GM21515 (cell line): ENCODE results near the gene KCNK6.
"Not testable (repeated sequence)": the region's sequence is repeated elsewhere in the genome, so short reads cannot be mapped to it uniquely, and the experiment has no call there.

Experiments used
- ATAC-seq: cut with Tn5 transposase; IDR thresholded peaks from one replicate; pipeline ENCODE4 v1.9.1; 2021; ENCODE audit not compliant: unreplicated experiment

Gene KCNK6

DNA sequence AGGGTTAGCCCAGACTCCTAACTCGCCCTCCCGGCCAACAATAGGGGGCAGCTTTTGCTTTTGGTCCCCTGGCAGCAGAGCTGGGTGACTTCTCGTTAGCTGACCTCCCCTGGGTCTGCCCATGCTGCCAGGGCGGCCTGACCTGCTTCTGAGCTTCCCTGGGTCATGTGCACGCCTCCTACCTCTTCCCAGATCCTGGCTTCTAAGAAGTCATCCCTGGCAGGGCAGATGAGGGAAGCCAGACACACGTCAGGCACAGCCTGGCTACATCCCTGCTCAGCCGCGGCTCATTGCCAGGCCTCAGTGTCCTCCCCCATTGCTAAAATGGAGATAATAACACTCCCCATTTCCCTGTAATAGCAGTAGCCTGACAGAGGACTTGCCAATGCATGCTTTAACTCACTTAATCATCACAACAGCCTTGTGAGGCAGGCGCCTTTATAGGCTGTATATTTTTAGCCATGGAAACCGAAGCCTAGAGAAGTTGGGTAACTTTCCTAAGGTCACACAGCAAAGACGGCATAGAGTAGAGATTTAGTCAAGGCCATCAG lies 2.1 kb downstream of the KCNK6 start:
- ATAC-seq: no peak

DNA sequence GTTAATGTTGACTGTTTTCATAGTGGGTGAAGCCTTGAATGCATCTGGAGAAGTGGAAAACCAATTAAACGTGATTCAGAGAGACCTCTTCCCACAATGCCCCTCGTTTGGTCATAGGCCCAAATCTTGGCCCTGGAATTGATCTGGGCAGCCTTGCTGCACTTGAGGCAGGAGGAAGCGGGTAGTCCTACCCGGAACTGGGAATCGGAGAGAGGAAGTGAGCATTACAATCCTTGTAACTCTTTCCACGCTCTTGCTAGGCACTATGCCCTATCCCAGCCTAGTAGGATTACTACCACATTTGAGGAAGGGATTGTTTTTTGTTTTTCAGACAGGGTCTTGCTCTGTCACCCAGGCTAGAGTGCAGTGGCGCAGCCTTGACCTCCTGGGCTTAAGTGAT lies 3.6 kb downstream of the KCNK6 start:
- no peak for ATAC-seq

DNA sequence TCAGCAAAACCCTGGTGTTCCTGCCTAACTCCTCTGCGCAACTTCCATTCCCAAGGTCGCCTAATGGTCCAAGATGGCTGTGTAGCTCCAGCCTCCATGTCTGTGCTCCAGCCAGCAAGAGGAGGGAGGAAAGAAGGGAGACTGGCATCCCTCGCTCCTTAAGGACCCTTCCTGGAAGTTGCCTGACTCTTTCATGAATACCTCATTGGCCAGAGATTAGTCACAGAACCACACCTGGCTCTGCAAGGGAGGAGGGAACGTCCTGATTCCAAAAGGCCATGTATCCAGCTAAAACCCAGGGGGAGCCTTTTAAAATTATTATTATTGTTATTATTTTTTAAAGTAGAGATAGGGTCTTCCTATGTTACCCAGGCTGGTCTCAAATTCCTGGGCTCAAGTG lies 4.8 kb downstream of the KCNK6 start:
- ATAC-seq: no peak

DNA sequence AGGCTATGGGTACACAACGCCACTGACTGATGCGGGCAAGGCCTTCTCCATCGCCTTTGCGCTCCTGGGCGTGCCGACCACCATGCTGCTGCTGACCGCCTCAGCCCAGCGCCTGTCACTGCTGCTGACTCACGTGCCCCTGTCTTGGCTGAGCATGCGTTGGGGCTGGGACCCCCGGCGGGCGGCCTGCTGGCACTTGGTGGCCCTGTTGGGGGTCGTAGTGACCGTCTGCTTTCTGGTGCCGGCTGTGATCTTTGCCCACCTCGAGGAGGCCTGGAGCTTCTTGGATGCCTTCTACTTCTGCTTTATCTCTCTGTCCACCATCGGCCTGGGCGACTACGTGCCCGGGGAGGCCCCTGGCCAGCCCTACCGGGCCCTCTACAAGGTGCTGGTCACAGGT lies 6.9 kb downstream of the KCNK6 start:
- ATAC-seq: no peak

DNA sequence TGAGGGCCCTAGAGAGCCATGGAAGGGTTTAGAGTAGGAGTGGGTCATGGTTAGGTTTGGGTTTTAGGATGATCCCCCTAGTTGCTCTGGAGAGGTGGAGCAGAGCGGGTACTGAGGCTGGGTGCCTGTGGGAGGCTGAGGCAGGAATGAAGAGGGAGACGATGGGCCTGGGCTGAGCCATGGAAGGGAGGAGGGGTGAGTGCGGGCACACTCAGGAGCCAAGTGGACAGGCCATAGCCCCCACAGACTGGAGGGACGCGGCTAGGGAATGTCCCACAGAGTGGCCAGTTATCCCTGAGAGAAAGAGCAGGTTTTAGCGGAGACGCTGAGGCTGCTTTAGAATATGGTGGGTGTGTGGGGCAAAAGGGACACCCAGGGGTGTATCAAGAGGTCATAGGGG lies 10.0 kb downstream of the KCNK6 start:
- no peak for ATAC-seq

DNA sequence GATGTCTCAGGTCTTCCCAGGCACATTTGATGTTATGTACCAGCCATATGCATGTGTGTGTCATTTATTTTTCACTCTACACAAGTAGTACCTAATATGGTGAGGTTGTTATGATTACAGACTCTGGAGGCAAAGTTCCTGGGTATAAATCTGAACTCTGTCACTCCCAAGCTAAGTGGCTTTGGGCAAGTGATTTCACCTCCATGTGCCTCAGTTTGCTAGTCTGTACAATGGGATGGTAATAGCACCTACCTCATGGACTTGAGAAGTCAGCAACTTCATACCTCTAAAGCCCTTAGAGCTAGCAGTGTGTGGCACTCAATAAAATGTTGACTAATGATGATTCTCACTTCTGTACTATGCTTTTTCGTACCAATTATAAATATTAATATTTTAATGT lies 12.1 kb downstream of the KCNK6 start:
- ATAC-seq: no peak

DNA sequence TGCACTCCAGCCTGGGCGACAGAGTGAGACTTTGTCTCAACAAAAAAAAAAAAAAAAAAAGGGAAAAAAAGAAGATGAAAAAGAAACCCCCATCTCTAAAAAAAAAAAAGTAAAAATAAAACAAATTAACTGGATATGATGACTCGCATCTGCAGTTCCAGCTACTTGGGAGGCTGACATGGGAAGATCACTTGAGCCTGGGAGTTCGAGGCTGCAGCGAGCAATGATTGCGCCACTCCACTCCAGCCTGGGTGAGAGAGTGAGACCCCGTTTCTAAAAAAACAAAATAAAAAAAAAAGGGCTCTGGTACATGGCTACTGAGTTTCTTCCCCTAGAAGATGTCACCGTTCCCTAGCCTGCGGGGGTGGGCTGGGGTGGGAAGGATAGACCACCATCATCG lies 13.6 kb downstream of the KCNK6 start:
- ATAC-seq: no peak

DNA sequence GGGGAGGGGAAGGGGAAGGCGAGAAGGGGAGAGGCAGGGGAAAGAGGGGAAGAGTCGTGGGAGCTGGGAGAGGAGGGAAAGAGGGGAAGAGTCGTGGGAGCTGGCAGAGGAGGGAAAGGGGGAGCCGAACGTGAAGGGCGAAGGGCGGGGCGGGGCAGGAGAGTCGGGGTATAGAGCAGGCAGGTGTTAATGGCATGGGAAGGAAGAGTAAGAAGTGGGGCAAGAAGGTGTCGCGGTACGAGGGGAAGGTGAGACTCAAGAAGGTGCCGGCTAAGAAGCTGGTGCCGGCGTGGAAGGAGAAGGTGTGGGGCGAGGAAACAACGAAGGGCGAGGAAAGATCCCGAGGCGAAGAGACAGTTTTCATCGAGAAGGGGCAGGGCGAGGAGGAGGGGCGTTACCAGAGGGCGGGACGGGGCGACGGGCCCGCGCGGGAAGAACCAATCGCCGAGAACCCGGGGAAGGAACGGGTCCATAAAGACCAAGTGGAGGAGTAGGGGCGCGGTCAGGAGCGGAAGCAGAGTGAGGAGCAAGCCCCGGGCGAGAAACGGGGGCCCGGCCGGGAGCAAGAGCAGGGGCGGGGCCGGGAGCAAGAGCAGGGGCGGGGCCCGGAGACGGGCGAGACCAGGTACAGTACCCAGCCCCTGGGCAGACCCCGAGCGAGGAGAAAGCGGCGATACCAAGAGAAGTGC lies 16.4 kb downstream of the KCNK6 start:
- ATAC-seq: peak; percentile 65

DNA sequence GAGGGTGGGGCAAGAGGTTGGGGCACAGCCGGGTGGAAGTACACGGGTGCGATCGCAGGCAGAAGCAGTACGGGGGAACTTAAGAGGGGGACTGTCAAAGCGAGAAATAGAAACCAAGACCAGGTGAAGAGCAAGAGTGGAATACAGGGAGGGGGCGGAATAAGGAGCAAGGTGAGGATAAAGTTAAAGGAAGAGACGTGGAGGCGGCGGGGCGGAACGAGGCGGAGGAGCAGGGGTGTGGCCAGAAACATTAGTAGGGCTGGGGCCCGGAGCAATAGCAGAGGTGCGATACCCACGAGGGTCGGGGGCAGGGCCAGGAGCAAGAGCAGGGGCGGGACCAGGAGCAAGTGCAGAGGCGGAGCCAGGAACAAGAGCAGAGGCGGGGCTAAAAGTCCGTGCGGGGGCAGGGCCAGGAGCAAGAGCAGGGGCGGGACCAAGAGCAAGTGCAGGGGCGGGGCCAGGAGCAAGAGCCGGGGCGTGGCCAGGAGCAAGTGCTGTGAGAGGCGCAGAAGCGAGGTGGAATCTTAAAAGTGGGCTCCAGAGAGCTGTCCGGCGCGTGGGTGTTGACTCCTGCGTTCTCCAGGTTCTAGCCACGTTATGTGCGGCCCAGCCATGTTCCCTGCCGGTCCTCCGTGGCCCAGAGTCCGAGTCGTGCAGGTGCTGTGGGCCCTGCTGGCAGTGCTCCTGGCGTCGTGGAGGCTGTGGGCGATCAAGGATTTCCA lies 17.2 kb downstream of the KCNK6 start:
- ATAC-seq: peak; percentile 50

DNA sequence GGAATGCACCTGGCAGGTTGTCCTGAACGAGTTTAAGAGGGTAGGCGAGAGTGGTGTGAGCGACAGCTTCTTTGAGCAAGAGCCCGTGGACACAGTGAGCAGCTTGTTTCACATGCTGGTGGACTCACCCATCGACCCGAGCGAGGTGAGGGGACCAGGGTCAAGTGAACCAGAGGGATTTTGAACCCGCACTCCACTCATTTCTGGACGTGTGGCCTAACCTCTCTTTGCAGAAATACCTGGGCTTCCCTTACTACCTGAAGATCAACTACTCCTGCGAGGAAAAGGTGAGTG lies 17.7 kb downstream of the KCNK6 start:
- no peak for ATAC-seq

DNA sequence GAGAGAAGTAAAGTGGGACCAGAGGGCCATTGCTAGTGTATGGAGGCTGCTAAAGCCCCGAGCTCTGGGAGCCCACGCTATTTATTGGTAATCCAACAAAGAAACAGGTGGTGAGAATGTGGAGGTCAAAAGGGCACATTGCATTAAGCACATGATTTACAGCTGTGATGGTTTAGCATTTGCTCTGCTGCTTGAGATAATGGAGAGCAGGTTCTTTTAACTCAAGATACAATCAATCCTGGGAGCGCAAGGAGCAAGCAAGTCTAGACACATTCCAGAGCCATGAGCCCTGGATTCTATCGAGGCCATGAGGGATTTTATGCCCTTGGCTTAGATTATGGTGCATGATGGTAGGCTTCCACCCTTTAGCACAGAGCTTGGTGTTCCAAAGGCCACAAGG lies 19.4 kb downstream of the KCNK6 start:
- not testable (repeated sequence) for ATAC-seq

DNA sequence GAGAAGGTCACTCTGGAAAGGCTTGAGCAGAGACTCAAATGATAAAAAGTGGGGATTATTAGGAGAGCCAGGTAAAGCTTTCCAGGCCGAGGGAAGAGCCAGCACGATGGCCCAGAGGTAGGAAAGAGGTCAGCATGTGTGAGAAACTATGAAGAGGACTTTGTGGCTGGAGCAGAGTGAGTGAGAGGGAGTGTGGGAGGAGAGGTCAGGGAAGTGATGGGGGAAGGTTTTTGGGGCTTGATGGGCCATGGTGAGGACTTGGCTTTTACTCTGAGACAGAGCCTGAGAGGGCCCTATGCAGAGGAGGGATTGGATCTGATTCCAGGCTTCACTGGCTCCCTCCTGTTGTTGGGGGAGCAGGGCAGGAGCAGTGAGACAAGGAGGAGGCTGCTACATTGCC lies 21.3 kb downstream of the KCNK6 start:
- ATAC-seq: no peak

DNA sequence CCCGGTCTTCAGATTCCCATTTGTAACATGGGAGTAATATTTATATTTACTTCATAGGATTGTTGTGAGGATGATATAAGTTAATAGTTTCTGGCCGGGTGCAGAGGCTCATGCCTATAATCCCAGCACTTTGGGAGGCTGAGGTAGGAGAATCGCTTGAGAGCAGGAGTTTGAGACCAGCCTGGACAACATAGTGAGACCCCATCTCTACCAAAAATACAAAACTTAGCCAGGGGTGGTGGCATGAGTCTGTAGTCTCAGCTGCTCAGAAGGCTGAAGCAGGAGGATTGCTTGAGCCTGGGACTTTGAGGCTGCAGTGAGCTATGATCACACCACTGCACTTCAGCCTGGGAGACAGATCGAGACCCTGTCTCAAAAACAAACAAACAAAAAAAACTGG lies 27.2 kb downstream of the KCNK6 start:
- no peak for ATAC-seq

DNA sequence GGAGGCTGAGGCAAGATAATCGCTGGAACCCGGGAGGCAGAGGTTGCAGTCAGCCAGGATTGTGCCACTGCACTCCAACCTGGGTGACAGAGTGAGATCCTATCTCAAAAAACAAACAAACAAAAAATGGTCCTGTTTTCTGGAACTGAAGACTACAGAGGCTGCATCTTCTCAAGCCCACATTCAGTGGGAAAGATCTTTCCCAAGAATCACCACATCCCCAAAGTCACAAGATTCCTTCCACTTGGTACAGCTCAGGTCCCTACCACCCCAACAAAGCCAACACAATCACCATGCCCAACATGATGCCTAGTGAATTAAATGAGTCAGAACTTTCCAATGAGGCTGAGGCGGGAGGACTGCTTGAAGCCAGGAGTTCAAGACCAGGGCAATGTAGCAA lies 31.2 kb downstream of the KCNK6 start:
- no peak for ATAC-seq

DNA sequence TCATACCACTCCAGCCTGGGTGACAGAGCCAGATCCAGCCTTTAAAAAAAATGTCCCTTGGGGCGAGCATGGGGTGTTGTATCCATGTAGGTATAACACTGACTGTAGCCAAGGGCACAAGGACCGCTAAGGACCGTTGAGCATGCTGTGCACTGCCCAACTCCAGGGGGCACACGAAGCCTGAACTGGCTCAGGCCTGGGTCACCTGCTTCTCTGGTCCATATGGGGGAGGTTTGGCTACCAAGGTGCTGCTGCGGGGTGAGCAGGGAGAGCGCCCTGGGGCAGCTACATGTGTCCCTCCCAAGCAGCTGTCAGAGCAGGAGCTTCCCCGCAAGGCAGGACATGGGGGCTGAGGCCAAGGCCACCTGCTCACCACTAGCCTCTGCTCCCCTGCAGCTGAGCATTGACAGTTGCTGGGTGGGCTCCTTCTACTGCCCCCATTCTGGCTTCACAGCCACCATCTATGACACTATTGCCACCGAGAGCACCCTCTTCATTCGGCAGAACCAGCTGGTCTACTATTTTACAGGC lies 32.3 kb downstream of the KCNK6 start:
- ATAC-seq: no peak

DNA sequence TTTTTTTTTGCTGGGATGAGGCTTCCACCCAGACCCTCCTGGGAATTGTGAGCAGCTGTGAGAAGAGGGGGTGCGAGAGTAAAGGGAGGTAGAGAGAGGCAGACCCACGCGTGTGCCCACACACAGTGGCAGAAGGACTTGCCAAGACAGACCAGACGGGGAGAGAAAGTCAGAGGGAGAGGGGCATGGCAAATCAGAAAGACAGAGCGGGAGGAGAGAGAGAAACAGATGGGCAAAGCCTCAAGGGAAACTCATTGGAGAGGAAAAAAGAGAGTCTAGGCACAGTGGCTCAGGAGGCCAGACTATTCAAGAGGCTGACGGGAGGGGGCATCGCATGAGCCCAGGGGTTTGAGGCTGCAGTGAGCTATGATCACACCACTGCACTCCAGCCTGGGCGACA lies 33.0 kb downstream of the KCNK6 start:
- ATAC-seq: no peak

DNA sequence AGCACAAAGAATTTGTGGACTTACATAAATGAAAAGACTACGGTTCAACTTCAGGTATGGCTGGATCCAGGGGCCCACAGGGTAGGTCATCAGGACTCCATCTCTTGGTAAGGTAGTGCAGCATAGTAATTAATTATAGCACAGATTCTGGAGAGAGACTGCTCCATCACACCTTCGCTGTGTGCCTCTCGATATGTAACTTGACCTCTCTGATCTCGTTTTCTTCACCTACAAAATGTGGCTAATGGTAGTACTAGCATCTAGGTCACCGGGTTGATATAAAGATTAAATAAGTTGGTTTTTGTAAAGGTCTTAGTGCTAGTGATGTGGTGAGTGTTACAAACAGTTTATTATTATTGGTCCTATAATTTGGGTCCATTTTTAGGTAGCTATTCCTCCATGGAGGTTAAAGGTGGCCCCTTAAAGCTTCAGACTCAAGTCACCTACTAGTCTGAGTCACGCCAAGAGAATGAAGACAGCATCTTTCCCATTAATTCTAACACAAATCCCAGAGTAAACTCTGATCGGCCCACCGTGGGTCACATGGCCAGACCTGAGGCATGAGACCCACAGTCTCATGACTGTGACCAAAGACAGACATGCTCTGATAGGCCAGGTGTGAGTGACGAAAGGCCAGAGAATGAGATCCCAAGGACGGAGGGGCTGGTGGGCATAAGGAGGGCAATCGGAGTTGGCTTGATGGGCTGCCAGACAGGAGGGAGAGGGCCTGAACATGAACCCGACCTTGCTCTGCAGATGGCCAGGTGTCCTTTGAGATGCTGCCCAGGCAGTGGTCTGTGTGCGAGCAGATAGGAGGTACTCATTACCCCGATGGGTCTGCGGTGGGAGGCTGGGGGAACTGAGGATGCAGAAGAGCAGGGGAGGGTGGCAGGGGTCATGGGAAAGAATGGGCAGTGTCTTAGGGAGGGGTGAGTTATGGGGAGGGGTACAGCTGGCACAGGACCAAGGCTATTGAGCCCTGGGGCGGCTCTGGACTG lies 36.4 kb downstream of the KCNK6 start:
- ATAC-seq: no peak

DNA sequence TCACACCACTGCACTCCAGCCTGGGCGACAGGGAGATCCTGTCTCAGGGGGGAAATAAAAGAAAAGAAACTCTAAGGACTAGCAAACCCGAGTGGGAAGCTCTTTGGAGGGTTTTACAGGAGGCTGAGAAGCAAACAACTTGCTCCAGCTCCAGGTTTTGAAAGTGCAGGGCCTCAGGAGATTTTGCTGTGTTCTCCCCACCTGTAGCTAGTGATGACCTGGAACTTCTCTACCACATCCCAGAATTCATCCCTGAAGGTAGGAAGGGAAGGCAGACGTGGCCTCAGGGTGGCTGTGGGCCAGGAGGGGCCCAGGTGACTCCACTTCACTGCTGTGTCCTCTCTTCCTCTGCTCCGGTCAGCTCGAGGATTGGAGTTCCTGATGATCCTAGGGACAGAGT lies 38.4 kb downstream of the KCNK6 start:
- no peak for ATAC-seq

DNA sequence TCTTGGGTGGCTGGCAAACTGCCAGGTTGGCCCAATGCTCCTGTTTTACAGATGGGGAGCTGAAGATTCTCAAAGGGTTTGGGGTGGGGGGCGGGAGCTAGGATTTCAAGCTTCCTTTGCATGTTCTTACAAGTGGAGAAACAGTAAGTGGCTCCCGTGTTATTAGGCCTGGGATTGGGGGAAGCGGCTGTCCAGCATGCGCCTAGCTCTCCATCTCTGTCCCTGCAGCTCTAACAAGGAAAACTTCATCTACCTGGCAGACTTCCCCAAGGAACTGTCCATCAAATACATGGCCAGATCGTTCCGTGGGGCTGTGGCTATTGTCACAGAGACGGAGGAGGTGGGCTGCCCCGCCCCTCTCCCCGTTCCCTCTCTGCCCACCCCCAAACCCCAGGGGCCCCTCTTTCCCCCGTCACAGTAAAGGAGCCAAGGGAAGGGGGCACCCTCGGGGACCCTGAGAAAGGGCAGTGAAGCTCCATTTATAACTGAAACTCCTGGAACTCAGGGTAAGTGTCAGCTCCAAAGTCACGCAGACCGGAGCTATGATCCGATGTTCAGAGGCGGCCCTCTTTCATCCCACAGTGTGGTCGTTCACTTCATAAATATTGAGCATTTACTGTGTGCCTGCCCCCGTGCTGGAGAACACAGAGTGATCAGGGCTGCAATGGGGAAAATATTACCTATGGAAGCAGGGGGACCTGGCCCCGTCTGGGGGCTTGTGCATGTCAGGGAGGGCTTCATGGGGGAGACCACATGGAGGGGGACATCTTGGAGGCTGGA lies 39.8 kb downstream of the KCNK6 start:
- ATAC-seq: no peak

DNA sequence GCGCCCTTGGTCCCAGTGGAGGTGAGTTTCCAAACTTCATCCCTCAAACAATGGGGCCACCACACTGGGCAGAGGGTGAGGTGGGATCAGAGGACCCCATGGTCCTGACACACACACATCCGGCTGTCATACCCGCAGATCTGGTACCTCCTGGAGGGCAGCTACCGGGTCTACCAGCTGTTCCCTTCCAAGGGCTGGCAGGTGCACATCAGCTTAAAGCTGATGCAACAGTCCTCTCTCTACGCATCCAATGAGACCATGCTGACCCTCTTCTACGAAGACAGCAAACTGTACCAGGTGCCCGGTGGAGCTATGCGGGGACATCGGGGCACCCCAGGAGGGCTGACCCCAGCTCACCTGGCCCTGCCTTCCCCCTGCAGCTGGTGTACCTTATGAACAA lies 40.7 kb downstream of the KCNK6 start:
- no peak for ATAC-seq
